Neural progenitor cell (in vitro differentiated cells): ENCODE data around the gene TUBB4B.

Source experiments
- EZH2 ChIP-seq: fragments of 200-600 bp; sonication (generic); IDR thresholded peaks from 2 replicates; pipeline ENCODE4 v1.6.1; 2017; ENCODE audit warnings: antibody characterized with exemption, mild to moderate bottlenecking, moderate library complexity
- EZH2phosphoT487 ChIP-seq: fragments of 200-600 bp; sonication (generic); IDR thresholded peaks from 2 replicates; pipeline ENCODE4 v1.6.1; 2017; ENCODE audit warnings: antibody characterized with exemption
- TF ChIP-seq, protein P1 (sequence below): fragments of 200-600 bp; sonication (generic); IDR thresholded peaks from 2 replicates; pipeline ENCODE4 v1.5.1; 2017; ENCODE audit warnings: antibody characterized with exemption, mild to moderate bottlenecking

DNA sequence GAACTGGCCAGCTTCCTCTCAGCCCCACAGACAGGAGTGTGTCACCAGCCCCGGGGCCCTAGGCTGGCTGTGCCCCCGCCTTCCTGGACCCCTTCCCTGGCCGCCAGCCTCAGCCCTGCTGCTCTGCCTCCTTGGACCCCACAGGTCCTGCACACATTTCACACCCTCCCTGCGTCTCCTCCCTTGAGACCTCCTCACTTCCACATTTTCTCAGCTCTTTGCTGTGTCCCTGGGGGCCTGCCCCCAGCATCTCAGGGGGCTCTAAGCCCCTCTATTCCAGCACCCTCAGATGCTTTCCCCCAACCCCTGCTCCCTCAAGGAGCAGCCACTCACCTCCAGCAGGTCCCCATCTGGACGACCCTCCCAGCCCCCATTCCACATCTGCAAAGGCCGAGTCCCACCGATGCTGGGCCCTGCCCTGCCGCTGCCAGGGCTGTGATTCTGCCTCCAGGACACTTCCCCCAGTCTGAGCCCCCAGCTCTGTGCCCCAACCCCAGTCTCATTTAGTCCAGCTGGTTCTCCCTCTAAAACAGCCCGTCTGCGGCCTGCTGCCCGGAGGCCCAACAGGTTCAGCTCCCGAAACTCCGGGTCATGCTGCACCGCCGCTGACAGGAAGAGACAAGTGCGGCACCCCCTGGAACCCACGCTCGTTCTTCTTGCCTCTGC is 6.2 kb upstream of the TUBB4B start:
- TF ChIP-seq, protein P1, sequence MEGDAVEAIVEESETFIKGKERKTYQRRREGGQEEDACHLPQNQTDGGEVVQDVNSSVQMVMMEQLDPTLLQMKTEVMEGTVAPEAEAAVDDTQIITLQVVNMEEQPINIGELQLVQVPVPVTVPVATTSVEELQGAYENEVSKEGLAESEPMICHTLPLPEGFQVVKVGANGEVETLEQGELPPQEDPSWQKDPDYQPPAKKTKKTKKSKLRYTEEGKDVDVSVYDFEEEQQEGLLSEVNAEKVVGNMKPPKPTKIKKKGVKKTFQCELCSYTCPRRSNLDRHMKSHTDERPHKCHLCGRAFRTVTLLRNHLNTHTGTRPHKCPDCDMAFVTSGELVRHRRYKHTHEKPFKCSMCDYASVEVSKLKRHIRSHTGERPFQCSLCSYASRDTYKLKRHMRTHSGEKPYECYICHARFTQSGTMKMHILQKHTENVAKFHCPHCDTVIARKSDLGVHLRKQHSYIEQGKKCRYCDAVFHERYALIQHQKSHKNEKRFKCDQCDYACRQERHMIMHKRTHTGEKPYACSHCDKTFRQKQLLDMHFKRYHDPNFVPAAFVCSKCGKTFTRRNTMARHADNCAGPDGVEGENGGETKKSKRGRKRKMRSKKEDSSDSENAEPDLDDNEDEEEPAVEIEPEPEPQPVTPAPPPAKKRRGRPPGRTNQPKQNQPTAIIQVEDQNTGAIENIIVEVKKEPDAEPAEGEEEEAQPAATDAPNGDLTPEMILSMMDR = no peak
- TF ChIP-seq EZH2 (no peak), EZH2phosphoT487 (no peak)
